HTERT RPE-1 (cell line): ENCODE results near the gene EMX2.

Experiments
- in situ Hi-C: fragments of 300-500 bp; cut with MboI; formaldehyde crosslinking; loops from 4 replicates; pipeline ENCODE4 v1.14.3; 2020; ENCODE audit warnings: low sequenced_read_pairs

The EMX2 gene

DNA sequence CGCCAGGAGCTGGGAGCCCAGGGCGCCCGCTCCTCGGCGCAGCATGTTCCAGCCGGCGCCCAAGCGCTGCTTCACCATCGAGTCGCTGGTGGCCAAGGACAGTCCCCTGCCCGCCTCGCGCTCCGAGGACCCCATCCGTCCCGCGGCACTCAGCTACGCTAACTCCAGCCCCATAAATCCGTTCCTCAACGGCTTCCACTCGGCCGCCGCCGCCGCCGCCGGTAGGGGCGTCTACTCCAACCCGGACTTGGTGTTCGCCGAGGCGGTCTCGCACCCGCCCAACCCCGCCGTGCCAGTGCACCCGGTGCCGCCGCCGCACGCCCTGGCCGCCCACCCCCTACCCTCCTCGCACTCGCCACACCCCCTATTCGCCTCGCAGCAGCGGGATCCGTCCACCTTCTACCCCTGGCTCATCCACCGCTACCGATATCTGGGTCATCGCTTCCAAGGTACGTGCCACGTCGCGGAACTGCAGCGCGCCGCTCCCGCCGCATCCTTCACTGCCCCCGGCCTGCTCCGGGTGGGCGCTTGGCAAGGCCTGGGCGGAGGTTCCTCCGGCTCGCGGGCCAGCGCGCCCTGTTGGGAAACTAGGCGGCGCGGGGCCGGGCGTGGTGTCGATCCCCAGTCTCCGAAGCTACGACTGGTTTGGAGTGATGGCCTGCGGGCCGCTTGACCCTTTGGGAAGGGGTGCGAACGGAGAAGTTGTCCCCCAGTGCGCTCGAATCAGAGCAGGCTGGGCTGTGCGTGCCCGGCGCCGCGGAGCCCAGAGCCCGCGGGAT, 868 bp downstream of the EMX2 start:
- in situ Hi-C loops: no loop called here

DNA sequence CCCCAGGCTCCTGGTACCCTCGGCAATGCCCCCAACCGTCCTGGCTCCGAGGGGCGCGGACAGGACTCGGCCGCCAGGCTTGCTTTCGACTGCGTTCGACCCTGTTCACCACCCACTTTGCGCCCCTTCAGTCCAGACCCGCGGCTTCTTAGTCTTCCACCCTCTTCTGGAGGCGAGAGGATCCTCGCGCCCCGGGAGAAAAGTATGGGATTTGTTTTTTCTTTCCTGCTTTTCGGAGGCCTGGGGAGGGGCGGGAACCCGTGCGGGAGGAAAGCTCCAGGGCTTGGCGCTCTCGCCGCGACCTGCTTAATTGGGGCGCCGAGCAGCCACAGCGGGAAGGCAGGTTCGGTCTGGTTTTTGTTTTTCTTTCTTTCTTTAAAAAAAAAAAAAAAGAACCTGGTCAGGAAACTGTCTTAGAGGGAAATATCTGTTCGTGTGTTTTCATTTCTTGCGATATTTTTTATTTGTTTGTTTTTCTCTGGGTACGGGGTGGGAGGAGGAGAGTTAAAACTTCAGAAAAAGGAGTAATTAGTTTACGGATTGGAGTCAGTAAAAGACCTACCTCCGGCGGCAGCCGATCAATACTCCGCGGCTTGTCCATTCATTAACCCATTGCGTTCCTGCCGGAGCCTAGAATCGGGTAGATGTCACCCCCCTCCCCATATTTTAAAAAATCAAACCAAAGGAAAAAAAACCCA, 1.6 kb downstream of the EMX2 start:
- in situ Hi-C loops: no loop called here

DNA sequence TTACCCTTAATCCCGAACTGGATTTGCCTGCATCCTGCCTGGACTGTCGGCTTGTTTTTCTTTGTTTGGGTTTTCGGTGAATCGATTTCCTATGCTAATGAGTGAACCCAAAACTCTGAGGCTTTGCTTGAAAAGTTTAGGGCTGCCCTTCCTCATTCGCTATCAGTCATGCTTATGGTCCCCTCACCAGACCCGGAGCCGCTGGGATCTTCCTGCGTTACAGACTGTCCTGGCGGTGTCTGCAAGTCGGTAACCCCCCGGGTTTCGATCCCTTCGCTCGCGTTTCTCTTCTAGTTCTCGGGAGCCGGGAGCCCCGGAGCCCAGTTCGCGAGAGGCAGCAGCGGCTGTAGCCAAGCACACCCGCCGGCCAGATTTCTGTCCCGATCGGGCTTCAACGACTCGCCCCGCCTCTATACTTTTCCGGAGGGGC, 2.2 kb downstream of the EMX2 start:
- in situ Hi-C loops: no loop called here

DNA sequence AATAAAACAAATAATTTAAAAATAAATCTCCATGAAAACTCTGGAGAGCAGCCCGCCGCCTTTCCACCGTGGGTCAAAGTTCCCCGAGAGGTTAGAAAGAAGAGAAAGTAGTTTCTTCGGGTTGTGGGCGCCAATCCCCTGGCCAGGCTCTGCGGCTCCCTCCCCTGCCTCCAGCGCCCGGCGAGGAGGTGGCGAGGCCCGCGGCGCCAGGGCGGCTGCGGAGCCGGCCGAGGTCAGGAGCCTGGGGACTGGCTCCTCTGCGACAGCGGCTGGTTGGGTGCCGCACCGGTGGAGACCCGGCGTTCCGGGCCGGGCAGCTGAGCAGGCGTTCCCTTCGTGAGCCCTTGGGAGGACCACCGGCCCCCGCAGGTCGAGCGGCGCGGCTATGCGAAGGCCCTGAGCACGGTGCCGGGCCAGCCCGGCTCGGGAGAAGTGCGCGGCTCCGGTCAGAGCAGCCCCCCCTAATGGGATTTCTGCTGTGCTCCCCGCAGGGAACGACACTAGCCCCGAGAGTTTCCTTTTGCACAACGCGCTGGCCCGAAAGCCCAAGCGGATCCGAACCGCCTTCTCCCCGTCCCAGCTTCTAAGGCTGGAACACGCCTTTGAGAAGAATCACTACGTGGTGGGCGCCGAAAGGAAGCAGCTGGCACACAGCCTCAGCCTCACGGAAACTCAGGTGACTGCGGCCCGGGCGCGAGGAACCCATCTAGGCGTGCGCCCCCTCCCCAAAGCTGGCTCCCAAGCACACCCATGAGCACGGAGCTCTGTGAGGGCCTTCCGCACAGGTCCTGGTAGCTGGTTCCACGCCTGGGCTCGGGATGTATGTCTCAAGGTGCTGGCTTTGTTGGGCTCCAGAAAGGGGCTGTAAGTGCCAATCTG, 2.8 kb downstream of the EMX2 start:
- in situ Hi-C loops: no loop called here

DNA sequence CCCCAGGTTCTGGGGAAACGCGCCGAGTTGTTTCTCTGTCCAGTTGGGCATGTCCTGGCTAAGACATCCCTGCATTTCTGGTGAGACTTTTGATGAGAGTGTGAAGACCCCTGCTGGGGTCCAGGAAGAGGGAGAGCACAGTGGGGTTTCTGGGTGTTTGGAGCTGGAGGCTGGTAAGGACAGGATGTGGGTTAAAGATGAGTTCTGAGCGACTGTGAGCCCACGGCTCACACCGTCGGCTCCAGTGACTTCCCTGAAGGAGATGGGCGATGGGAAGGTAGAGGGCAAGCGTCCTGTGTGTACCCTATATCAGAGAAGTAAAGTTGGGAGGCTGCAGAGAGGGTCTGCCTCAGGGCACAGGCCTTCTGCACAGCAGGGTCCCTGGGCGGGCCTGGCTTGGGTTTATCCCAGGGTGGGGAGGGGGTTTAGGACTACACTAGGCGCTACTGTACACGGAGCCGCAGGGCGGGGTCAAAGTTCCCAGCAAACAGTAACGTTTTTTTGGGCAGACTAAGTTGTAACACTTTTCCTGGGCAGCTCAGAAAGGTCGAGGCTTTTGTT, 3.6 kb downstream of the EMX2 start:
- in situ Hi-C loops: no loop called here

DNA sequence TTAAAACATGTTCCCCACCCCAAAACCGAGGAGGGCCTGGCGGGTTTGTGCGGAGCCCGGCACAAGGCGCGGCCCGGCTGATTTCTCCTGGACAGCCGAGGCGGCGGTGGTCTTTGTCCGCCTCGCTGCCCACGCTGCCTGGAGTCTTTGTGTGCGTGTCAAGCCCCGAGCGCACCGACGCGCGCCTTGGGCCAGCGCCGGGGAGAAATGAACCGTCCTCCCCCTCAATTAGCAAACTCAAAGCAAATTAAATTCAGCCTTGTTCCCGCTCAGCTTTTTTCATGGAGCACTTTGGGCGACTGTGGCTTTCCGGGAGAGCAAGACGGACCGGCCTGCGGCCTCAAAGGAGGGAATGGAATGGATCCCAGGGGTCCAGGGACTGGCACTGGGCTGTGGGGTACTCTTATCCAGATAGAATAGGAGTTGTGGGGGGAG, 4.1 kb downstream of the EMX2 start:
- in situ Hi-C loops: no loop called here

DNA sequence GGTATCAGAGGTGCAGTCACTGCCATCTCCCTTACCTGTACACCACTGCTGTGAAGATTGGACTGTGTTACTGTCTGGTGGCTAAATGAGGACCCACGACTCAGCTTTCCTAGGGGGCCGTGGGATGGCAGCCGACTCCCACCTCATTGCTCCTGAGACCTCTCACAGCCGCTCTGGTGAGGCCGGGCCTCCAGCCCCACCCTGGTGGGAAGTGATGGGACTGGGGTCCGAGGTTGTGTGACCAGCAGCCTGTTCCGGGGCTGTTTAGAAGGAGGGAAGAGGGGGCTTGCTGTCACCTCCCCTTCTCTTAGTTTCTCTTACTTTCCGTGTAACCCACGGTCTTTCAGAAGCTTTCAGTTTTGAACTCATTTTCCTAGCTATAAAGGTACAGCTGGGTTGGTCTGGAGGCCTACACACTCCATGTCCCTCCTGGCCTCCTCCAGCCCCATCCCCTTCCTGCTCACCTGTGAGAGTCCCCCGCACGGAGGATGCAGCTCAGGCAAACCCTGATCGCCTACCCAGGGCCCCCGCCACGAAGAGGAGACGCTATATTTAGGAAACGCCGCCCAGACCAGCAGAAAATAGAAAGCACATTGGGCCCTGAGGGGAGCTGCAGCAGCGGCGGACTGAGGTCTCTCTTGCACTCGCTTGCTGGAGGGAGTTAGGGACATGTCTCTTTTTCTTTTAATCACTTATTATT, 4.6 kb downstream of the EMX2 start:
- in situ Hi-C loops: no loop called here

DNA sequence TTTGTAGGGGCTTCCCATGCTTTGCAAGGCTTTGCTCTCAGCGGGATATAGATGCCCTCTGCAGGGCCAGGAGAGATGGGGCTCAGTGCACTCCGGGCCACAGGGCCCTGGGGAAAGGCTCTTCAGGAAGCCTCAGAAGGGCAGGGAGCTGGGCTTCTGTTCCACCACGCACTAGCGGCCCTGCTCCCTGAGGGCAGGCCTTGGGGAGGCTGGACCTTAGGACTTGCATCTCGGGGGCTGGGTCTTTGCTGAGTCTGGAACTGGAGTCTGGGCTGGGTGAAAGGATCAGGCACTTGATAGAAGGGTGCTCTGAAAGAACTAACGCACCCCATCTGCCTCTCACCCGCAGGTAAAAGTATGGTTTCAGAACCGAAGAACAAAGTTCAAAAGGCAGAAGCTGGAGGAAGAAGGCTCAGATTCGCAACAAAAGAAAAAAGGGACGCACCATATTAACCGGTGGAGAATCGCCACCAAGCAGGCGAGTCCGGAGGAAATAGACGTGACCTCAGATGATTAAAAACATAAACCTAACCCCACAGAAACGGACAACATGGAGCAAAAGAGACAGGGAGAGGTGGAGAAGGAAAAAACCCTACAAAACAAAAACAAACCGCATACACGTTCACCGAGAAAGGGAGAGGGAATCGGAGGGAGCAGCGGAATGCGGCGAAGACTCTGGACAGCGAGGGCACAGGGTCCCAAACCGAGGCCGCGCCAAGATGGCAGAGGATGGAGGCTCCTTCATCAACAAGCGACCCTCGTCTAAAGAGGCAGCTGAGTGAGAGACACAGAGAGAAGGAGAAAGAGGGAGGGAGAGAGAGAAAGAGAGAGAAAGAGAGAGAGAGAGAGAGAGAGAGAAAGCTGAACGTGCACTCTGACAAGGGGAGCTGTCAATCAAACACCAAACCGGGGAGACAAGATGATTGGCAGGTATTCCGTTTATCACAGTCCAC, 5.4 kb downstream of the EMX2 start:
- in situ Hi-C loops: no loop called here

DNA sequence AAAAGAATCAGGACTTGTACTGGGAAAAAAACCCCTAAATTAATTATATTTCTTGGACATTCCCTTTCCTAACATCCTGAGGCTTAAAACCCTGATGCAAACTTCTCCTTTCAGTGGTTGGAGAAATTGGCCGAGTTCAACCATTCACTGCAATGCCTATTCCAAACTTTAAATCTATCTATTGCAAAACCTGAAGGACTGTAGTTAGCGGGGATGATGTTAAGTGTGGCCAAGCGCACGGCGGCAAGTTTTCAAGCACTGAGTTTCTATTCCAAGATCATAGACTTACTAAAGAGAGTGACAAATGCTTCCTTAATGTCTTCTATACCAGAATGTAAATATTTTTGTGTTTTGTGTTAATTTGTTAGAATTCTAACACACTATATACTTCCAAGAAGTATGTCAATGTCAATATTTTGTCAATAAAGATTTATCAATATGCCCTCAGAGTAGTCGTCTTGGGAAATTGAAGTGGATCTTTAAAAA, 6.6 kb downstream of the EMX2 start:
- in situ Hi-C loops: no loop called here

DNA sequence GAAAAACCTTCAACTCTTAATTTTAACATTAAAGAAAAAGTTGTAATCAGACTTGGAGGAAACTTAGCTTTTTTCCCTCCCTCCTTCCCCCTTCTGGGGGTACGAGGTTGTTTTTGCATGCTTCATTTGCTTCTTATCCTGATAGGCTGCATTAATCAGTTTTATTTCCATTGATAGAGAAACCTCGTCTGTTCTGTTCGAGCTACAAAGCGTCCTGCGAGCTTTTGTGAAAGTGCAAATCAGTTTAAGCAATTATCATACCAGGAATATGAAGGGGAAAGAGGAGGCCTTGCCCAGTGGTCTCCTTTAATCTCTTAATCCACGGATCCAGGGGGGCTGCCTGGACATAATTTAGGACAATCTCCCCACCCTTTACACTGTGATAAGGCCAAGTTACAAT, 7.5 kb downstream of the EMX2 start:
- in situ Hi-C loops: no loop called here

DNA sequence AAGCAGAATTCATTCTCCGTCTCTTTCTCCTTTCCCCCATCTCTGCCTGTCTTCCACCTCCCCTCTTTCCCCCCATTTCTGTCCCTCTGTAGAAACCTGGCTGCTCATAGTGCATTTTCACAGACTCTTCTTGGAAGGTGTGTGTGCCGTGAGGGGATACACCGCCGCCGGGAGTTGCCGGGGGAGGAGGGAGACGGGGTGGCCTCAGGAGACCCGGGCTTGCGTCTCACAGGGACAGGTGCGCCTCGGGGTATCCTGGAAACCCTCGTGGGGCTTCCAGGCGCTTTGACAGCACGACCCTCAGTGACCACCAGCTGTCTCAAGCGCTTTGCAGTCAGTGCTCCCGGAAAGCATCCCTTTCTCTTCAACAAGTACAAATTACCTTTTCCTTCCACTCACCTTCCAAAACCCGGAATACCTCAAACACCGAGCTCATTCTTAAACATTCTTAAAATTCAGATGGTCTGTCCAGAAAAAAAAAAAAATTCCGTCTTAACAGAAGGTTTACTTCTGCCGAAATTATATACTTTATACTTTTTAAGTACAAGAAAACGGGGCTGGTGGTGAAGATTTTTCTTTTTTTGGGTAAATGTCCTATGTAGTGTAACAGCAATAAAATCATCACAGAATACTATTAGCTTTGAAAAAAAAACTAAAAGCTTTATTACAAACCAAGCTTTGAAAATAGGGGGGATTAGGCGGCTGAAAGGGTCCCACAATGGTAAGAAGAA, 8.2 kb downstream of the EMX2 start:
- in situ Hi-C loops: no loop called here

DNA sequence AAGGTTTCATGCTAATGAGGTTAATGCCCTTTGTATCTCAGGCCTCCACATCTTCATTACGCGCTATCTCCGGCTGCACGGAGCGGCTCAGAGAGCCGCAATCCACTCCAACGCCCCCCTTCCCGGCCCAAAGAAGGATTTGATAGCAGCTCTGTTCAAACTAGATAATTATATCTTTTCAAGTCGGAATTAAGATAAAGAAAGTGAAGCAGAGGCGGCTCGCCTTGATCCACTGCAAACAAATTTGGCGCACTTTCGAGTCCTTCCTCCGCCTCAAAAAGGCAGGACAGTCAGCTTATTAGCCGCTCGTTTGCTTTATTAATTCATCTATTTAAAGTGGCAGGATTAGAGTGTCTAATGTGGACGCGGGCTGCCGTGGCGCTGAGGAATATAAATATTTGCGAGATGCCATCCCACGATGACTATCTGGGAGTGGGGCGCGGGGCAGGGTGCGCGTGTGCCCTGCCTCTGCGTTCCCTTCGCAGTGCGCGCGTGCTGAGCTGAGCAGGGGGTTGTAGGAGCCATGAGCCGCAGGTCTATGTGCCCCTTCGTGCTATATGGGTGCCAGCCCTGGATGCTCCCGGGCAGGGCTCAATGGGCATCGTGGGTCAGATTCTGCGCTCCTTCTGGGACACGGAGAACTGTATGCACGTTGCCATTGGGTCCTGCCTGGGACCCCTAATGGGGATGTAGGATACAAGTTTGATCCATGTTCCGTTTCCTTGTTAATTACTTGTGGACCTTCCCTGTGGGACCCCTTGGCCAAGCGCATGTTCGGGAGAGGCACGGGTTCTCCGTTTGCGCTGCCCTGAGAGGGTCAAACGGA, 9.0 kb downstream of the EMX2 start:
- in situ Hi-C loops: no loop called here

DNA sequence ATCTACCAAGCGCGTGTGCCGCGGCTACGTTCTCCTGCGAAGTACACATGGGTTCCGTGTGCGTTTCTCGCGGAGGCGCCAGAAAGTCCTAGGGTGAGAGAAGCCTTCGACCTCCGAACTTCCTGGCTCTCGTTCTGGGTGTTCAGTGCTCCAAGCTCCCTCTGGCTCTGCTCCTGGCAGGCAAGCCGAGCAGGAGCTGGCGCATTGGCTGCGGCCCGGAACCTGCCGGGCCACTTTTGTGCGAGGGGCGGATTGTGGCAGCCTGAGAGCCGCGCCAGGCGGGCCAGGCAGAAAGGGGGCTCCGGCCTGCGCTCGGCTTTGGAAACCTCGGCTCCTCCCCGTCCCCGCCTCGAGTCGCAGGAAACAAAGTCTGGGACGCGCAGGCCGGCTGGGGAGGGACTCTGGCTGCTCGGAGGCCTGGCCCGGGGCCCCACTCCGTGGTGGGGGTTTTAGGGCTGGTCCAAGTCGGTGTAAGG, 9.6 kb downstream of the EMX2 start:
- in situ Hi-C loops: no loop called here

DNA sequence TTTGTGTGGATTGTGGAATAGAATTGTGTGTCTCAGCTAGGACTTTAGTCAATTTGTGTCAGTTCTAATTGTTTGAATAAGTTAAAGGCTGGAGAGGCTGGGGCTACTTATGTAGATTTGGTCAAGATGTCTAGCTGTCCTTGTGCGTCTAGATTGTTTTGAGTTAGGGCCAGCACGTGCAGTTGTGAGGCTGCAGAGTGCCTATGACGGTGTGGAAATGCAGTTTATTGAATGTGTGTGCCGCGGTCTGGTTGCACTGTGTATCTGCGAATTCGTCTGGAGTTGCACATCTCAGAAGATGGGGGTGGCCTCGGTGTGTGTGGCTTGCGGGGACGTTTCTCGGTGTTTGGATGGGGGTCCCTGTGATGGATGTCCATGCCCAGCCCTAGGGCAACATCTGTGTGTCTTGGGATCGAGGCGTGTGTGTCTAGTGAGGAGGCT, 10.2 kb downstream of the EMX2 start:
- in situ Hi-C loops: no loop called here

DNA sequence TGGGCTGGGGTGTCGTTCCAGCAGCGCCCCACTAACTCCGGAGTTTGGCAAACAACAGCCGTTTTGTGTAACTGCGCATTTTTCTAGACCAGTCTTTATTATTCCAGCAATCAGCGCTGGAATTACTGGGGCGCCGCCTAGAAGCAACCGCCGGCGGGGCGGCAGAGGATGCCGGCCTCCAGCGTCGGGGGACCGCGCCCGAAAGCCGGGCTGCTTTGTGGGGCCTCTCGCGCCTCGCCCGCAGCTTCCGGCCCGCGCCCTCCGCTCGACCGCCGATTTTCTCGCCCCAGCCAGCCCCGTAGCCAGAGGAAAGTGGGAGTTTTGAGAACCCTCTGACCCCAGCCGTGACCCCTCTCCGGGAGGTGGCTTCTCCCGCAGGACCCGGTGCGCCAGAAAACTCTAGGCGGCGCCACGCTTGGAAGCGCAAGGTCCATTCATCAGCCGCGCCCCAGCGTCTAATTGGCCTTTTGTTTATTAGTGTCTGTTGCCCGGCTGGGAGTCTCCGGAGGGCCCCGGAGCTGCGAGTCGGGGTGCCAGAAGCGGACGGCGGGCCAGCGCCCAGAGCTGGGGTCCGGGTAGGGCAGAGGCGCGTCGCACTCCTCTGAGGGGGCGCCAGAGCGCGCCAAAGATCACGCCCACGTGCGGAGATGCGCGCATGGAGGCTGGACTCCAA, 10.7 kb downstream of the EMX2 start:
- in situ Hi-C loops: no loop called here

DNA sequence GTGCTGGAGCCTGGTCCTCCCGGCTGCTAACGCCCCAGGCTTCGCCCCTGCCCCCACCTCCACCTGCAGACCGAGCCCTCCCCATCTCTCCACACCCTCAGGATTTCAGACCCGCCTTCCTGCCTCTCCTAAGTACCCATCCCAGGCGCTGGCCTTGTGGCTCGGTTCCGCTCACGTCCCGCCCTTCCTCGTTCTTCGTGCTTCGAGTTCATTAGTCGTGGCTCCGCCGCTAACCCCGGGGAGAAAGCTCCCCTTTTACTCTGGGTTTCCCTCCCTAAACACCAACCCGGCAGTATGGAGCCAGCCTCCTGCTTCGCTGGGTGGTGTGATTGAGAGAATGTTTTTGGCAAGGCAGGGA, 11.2 kb downstream of the EMX2 start:
- in situ Hi-C loops: no loop called here

DNA sequence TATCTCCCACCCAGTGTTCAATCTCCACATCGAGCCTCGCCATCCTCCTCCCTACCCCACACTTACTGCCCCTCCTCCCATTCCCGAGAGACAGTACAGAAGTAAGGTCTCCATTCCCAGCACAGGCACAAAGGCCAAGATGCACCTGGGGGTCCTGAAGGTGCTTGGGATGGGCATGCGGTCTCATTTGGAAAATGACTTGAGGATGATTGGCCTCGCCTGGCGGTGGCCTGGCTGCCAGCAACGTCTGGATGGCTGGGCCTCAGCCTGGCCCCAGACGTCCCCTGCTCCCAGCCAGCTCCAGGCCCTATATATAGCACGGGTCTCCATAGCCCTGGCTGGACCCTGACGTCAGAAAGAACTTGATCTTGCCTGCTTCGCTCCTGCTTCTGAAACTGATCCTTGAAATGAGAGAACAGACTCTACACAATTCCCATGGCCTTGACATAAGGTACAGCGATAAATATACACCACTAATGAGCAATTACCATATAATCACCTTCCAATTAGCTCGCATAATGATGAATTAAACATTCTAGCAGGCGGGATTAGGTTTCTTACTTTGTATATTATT, 11.8 kb downstream of the EMX2 start:
- in situ Hi-C loops: no loop called here
